Trophoblast cell (in vitro differentiated cells and primary cell): Measurements from ENCODE around the gene CRB3.

Experiments used
- DNase-seq, 2 donors: peaks; one replicate each; pipeline ENCODE4 v3.0.0-alpha.2; 2016
- H2AFZ ChIP-seq: 2 replicates; pipeline ENCODE4 v1.6.1; 2013; ENCODE audit warnings: low read length, moderate library complexity, mild to moderate bottlenecking; ENCODE audit not compliant: insufficient read depth, poor library complexity
- H2AK5ac ChIP-seq: 2 replicates; pipeline ENCODE4 v1.6.1; 2013; ENCODE audit warnings: mild to moderate bottlenecking, low read length
- H2BK120ac ChIP-seq: 2 replicates; pipeline ENCODE4 v1.6.1; 2013; ENCODE audit warnings: low read length, mild to moderate bottlenecking, moderate library complexity; ENCODE audit not compliant: insufficient read depth, poor library complexity
- H2BK12ac ChIP-seq: 2 replicates; pipeline ENCODE4 v1.6.1; 2013; ENCODE audit warnings: mild to moderate bottlenecking, low read length, moderate library complexity
- H2BK5ac ChIP-seq: 2 replicates; pipeline ENCODE4 v1.6.1; 2013; ENCODE audit warnings: low read length, low read depth, moderate library complexity, mild to moderate bottlenecking; ENCODE audit not compliant: poor library complexity
- H3K14ac ChIP-seq: 2 replicates; pipeline ENCODE4 v1.6.1; 2013; ENCODE audit warnings: mild to moderate bottlenecking, low read length
- H3K18ac ChIP-seq: 2 replicates; pipeline ENCODE4 v1.6.1; 2013; ENCODE audit warnings: mild to moderate bottlenecking, low read length
- H3K23ac ChIP-seq: 2 replicates; pipeline ENCODE4 v1.6.1; 2013; ENCODE audit warnings: low read length
- H3K27ac ChIP-seq: 2 replicates; pipeline ENCODE4 v1.5.1; 2013; ENCODE audit warnings: low read depth, mild to moderate bottlenecking, inconsistent platforms, low read length, moderate library complexity
- H3K27me3 ChIP-seq: 2 replicates; pipeline ENCODE4 v1.6.1; 2013; ENCODE audit warnings: inconsistent platforms, mild to moderate bottlenecking, low read length, moderate library complexity; ENCODE audit not compliant: insufficient read depth
- H3K36me3 ChIP-seq, 2 experiments: 1 replicate in 1 of 2; 2 replicates in 1 of 2; pipeline ENCODE4 v1.6.1; 2013; ENCODE audit warnings: low read length in 2 of 2, mild to moderate bottlenecking in 2 of 2, moderate library complexity in 1 of 2; ENCODE audit not compliant: insufficient read depth in 2 of 2, control insufficient read depth in 1 of 2
- H3K4ac ChIP-seq: 2 replicates; pipeline ENCODE4 v1.6.1; 2013; ENCODE audit warnings: low read depth, mild to moderate bottlenecking, low read length, moderate library complexity
- H3K4me1 ChIP-seq, 2 experiments: 1 replicate in 1 of 2; 2 replicates in 1 of 2; pipeline ENCODE4 v1.6.1; 2013; ENCODE audit warnings: low read length in 2 of 2, mild to moderate bottlenecking in 2 of 2, moderate library complexity in 1 of 2; ENCODE audit not compliant: insufficient read depth in 2 of 2, control insufficient read depth in 1 of 2
- H3K4me2 ChIP-seq: 2 replicates; pipeline ENCODE4 v1.6.1; 2013; ENCODE audit warnings: inconsistent platforms, mild to moderate bottlenecking, low read length, moderate library complexity
- H3K4me3 ChIP-seq: 2 replicates; pipeline ENCODE4 v1.5.1; 2013; ENCODE audit warnings: mild to moderate bottlenecking, low read depth, low read length, inconsistent platforms
- H3K79me1 ChIP-seq: one replicate; pipeline ENCODE4 v1.6.1; 2013; ENCODE audit warnings: low read length
- H3K79me2 ChIP-seq: 2 replicates; pipeline ENCODE4 v1.6.1; 2013; ENCODE audit warnings: low read length, mild to moderate bottlenecking; ENCODE audit not compliant: control insufficient read depth, insufficient read depth, poor library complexity
- H3K9ac ChIP-seq: 2 replicates; pipeline ENCODE4 v1.6.1; 2013; ENCODE audit warnings: mild to moderate bottlenecking, low read length
- H3K9me3 ChIP-seq: 2 replicates; pipeline ENCODE4 v1.6.1; 2013; ENCODE audit warnings: low read depth, mild to moderate bottlenecking, control low read depth, inconsistent platforms, low read length; ENCODE audit not compliant: insufficient read depth
- H4K12ac ChIP-seq: 2 replicates; pipeline ENCODE4 v1.6.1; 2013; ENCODE audit warnings: low read depth, mild to moderate bottlenecking, low read length, moderate library complexity
- H4K8ac ChIP-seq: 2 replicates; pipeline ENCODE4 v1.6.1; 2013; ENCODE audit warnings: low read depth, mild to moderate bottlenecking, low read length, moderate library complexity
- H4K91ac ChIP-seq: one replicate; pipeline ENCODE4 v1.6.1; 2013; ENCODE audit warnings: low read depth, mild to moderate bottlenecking, low read length, moderate library complexity
- WGBS: extraction: QIAGEN DNeasy Blood & Tissue Kit; methylation state at CpG from one replicate; pipeline ENCODE4 v1.1.7; 2013; ENCODE audit warnings: missing lambda C conversion rate; ENCODE audit not compliant: insufficient read length, insufficient coverage; ENCODE audit errors: extremely low coverage; 5-methylcytosine and 5-hydroxymethylcytosine counted together

Gene CRB3

DNA sequence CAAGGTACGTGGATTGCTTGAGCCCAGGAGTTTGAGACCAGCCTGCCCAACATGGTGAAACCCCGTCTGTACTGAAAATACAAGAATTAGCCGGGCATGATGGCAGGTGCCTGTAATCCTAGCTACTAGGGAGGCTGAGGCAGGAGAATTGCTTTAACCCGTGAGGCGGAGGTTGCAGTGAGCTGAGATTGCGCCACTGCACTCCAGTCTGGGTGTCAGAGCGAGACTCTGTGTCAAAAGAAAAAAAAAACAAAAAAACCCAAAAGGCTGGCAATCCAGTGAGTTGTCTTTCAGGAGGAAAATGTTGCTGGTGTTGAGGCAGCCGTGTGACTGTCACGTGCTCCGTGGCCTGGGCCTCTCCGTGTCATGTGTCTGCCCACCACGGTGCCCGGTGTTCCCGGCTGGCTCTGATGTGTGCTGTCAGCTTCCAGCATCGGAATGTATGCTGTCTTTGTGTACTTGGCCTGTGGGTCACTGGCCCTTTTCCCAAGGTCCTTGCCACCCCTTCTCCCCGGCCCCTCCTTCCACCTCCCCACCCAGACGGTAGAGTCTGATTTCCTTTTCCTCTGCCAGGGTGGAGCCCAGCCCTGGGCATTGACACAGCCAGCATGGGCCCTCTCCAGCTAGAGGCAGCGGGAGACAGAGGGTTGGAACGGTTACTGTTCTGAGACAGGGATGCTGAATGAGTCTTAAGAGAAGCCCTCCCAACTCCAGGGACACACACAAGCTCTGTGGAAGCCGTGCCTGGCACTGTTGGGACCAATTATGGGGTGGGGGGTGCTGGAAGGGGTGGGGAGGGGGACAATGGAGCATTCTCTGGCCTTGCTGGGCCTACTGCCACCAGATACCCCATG is 45.3 kb downstream of the CRB3 start:
- no peak overlapping the region for H2BK120ac ChIP-seq
- no peak overlapping the region for H4K91ac ChIP-seq
- no peak overlapping the region for H3K27ac ChIP-seq
- no peaks in the 10 kb centered on the region for H3K79me2 ChIP-seq
- H3K36me3 ChIP-seq = no peaks in the 10 kb centered on the region
- no peak overlapping the region for H3K4me2 ChIP-seq
- peaks cover 3% of the 10 kb centered on the region for H3K9me3 ChIP-seq
- no peak overlapping the region for H2BK12ac ChIP-seq
- H3K4ac ChIP-seq = no peak overlapping the region
- no peaks in the 10 kb centered on the region for H3K27me3 ChIP-seq
- no peak overlapping the region for H4K8ac ChIP-seq
- H2AK5ac ChIP-seq = no peak overlapping the region
- no peak overlapping the region for H4K12ac ChIP-seq
- H3K4me1 ChIP-seq = no peaks in the 10 kb centered on the region
- no peak overlapping the region for H3K9ac ChIP-seq
- no peak overlapping the region for H3K23ac ChIP-seq
- no peaks in the 10 kb centered on the region for H3K79me1 ChIP-seq
- no peak for DNase-seq
- WGBS = no CpG with 5 or more reads among the region's 20 CpGs
- H2BK5ac ChIP-seq = no peak overlapping the region
- no peak overlapping the region for H3K18ac ChIP-seq
- H3K4me3 ChIP-seq = no peak overlapping the region
- no peak overlapping the region for H3K14ac ChIP-seq
- H2AFZ ChIP-seq = no peak overlapping the region

- H3K23ac ChIP-seq = no peak overlapping the region
- H4K91ac ChIP-seq = no peak overlapping the region
- no peak overlapping the region for H2AFZ ChIP-seq
- no peak overlapping the region for H3K4me3 ChIP-seq
- H4K8ac ChIP-seq = no peak overlapping the region
- H3K9me3 ChIP-seq = peaks cover 3% of the 10 kb centered on the region
- no CpG with 5 or more reads among the region's 7 CpGs for WGBS
- H3K79me1 ChIP-seq = no peaks in the 10 kb centered on the region
- H3K18ac ChIP-seq = no peak overlapping the region
- no peak overlapping the region for H3K9ac ChIP-seq
- DNase-seq = no peak
- no peak overlapping the region for H4K12ac ChIP-seq
- H3K4me2 ChIP-seq = no peak overlapping the region
- no peak overlapping the region for H3K14ac ChIP-seq
- no peaks in the 10 kb centered on the region for H3K27me3 ChIP-seq
- H2BK5ac ChIP-seq = no peak overlapping the region
- H2BK120ac ChIP-seq = no peak overlapping the region
- H3K27ac ChIP-seq = no peak overlapping the region
- no peak overlapping the region for H3K4ac ChIP-seq
- no peaks in the 10 kb centered on the region for H3K4me1 ChIP-seq
- H3K79me2 ChIP-seq = no peaks in the 10 kb centered on the region
- H3K36me3 ChIP-seq = no peaks in the 10 kb centered on the region
- H2BK12ac ChIP-seq = no peak overlapping the region
- H2AK5ac ChIP-seq = no peak overlapping the region
Measured at GRCh38 chr19:6510618-6511017, 46.5 kb downstream of the CRB3 start.

GRCh38 chr19:6514089-6514488 is 50.0 kb downstream of the CRB3 start:
- no peak overlapping the region for H2BK12ac ChIP-seq
- H3K4ac ChIP-seq = no peak overlapping the region
- H3K27ac ChIP-seq = no peak overlapping the region
- no peak overlapping the region for H3K4me3 ChIP-seq
- peaks cover 3% of the 10 kb centered on the region for H3K9me3 ChIP-seq
- no peak overlapping the region for H3K23ac ChIP-seq
- no peak overlapping the region for H4K8ac ChIP-seq
- H4K12ac ChIP-seq = no peak overlapping the region
- no peak overlapping the region for H2AFZ ChIP-seq
- H3K9ac ChIP-seq = no peak overlapping the region
- H2BK5ac ChIP-seq = no peak overlapping the region
- peaks cover 2% of the 10 kb centered on the region for H3K79me1 ChIP-seq
- DNase-seq = no peak
- H3K36me3 ChIP-seq = no peaks in the 10 kb centered on the region
- H3K4me1 ChIP-seq = peaks cover 0 to 2% of the 10 kb centered on the region in 2 experiments
- no peaks in the 10 kb centered on the region for H3K79me2 ChIP-seq
- no CpG with 5 or more reads among the region's 9 CpGs for WGBS
- no peak overlapping the region for H2BK120ac ChIP-seq
- no peak overlapping the region for H3K4me2 ChIP-seq
- no peak overlapping the region for H3K18ac ChIP-seq
- H3K27me3 ChIP-seq = no peaks in the 10 kb centered on the region
- H2AK5ac ChIP-seq = no peak overlapping the region
- no peak overlapping the region for H3K14ac ChIP-seq
- H4K91ac ChIP-seq = no peak overlapping the region

DNA sequence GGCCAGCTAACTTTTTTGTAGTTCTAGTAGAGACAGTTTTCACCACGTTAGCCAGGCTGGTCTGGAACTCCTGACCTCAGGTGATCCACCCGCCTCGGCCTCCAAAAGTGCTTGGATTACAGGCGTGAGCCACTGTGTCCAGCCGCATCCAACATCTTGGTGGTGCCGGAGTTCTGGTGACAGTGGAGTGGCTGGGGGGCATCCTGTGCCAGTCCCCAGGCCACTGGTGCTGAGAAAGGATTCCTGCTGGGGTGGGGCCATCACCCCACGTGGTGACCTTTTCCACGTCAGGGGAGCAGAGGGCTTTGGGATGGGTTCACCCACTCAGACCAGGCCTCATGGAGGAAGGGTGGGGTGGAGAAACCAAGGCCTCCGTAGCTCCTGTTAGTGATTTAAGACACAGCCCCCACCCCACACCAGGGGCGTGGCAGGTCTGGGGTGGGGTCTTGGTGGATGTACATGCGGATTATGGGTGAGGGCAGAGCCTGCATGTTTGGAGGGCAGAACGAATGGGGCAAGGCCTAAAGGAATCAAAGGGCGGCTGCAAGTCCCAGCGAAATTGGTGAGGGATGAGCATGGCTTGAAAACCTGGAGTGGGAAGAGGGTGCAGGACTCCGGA is 51.0 kb downstream of the CRB3 start:
- Histone ChIP-seq H3K27ac (no peak overlapping the region), H3K23ac (no peak overlapping the region), H3K18ac (no peak overlapping the region), H3K4me3 (no peak overlapping the region), H2BK12ac (no peak overlapping the region), H2BK120ac (no peak overlapping the region), H3K79me1 (peaks cover 2% of the 10 kb centered on the region), H3K9ac (no peak overlapping the region), H3K27me3 (no peaks in the 10 kb centered on the region), H4K8ac (no peak overlapping the region), H2AFZ (no peak overlapping the region), H3K9me3 (peaks cover 3% of the 10 kb centered on the region), H3K36me3 (no peaks in the 10 kb centered on the region), H3K4ac (no peak overlapping the region), H4K12ac (no peak overlapping the region), H3K14ac (no peak overlapping the region), H2AK5ac (no peak overlapping the region), H4K91ac (no peak overlapping the region), H3K79me2 (no peaks in the 10 kb centered on the region), H2BK5ac (no peak overlapping the region), H3K4me1 (peaks cover 0 to 2% of the 10 kb centered on the region in 2 experiments), H3K4me2 (no peak overlapping the region)
- no peak for DNase-seq
- no CpG with 5 or more reads among the region's 15 CpGs for WGBS
